Measurements from ENCODE around the gene SRGAP1.

DNA sequence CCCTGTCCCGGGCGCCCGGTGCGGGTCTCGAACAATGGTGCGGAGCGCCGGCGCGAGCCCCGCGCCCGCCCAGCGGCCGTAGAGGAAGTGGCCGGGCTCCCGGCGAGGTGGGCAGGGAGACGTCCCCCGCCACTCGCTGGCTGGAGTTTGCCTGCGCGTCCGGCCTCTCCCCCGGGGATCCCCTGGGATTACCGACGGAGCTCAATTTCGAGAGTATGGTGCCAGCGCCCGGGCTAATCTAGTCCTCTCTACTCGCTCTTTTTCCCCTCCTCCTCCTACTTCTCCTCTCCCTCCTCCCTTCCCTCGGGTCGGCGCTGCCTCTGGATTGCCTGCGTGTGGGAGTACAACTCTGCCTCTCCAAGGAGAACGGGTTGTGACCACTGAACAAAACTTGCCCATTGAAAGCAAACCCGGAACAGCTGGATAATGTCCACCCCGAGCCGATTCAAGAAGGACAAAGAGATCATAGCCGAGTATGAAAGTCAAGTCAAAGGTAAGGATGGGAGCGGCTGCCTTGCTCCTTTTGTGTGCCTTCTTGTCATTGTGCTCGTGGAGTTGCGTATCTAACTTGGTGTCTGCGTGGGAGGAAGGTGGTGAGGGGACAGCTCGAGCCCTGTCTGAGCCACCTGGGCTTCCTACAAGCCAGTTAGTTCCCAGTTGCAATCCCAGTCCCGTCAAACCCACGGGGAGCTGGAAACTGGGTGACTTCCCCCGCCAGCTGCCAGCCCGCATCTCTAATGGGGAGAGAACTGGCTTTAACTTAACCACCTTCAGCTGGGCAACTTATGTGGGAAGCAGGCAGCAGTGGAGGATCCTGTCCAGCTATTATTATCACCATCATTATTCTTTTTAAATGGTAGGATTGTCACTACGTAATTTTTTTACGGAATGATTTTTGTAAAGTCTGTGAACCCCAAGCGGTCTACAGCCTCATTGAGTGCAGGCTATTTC lies at the start of gene SRGAP1:
- TF ChIP-seq EZH2 (optimal IDR thresholded peaks at IDR 0.05; ENCODE audit: low read depth, low read length) (no peak), EZH2phosphoT487 (IDR thresholded peaks at IDR 0.05; ENCODE audit: low read length) (no peak)
- TF ChIP-seq, protein P1, sequence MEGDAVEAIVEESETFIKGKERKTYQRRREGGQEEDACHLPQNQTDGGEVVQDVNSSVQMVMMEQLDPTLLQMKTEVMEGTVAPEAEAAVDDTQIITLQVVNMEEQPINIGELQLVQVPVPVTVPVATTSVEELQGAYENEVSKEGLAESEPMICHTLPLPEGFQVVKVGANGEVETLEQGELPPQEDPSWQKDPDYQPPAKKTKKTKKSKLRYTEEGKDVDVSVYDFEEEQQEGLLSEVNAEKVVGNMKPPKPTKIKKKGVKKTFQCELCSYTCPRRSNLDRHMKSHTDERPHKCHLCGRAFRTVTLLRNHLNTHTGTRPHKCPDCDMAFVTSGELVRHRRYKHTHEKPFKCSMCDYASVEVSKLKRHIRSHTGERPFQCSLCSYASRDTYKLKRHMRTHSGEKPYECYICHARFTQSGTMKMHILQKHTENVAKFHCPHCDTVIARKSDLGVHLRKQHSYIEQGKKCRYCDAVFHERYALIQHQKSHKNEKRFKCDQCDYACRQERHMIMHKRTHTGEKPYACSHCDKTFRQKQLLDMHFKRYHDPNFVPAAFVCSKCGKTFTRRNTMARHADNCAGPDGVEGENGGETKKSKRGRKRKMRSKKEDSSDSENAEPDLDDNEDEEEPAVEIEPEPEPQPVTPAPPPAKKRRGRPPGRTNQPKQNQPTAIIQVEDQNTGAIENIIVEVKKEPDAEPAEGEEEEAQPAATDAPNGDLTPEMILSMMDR (IDR thresholded peaks at IDR 0.05; ENCODE audit: low read length): no peak
